Right ventricle myocardium inferior (tissue), 1 donor: Measurements from ENCODE around the gene MAML1. TPM values are rescaled to one million over a fixed set of nuclear protein-coding genes. Genes with fewer than 3 reads are reported as not detected.
"Not testable (repeated sequence)": the region's sequence is repeated elsewhere in the genome, so short reads cannot be mapped to it uniquely, and the experiment has no call there.

Experiments used
- ATAC-seq: fragments of 200-7000 bp; cut with Tn5 transposase; one replicate; pipeline ENCODE4 v1.9.1; 2020; ENCODE audit warnings: mild to moderate bottlenecking, moderate library complexity
- DNase-seq: peaks from one replicate; pipeline ENCODE4 v3.0.0; 2021; ENCODE audit errors: missing footprints
- intact Hi-C: fragments of 100-400 bp; cut with DNase I; formaldehyde crosslinking; loops from one replicate; pipeline ENCODE4 v1.11.0; 2022
- total RNA-seq: library from RNA; stranded (reverse); fragmentation: NEBNext Ultra II Directional; extraction: Animal tissue kit (Norgen Biotek cat#: 25700); gene quantifications from one replicate; pipeline ENCODE4 v1.2.1, GENCODE V29; 2021
- donor health status: DM: no; HTN: yes; CAD: no; lungs with severe emphysema.

Gene MAML1
- total RNA-seq, 1 donor from 2014 or later, result 11.1 TPM

DNA sequence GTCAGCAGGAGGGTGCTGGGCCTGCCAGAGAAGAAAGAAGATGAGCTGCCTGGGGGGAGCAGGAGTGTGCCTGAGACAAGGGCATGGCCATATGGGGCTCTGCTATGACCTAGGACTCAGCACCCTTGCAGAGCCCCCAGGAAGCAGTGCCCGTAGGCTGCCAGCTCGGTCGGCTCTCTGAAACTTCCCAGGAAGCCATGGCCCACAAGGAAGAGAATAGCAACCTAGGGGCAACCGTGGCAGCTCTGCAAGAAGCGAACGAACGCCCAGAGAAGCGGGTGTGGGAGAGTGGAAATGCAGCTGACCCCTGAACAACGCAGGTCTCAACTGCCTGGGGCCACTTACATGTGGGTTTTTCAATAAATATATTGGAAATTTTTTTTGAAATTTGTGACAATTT lies 50.5 kb downstream of the MAML1 start:
- intact Hi-C loops, result no loop called here
- DNase-seq (no peak), ATAC-seq (no peak)

DNA sequence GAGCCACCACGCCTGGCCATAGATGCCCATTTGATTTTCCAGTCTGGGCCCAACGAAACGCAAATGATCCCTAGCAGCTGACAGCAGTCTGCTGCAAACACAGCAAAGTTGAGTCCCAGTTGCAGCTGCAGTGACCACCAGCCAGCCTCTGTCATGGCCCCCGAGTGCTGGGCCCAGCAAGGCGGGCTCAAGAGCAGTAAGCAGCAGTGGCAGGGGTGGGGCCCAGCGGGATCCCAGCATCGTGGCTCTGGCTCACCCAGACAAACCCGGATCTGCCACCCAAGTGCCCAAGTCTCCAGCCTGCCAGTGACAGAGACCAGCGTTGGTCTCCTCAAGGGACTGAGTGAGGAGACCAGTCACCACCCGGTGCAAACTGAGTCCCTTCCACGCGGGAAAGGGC lies 54.2 kb downstream of the MAML1 start:
- DNase-seq (no peak), ATAC-seq (no peak)
- intact Hi-C loops, result no loop called here

DNA sequence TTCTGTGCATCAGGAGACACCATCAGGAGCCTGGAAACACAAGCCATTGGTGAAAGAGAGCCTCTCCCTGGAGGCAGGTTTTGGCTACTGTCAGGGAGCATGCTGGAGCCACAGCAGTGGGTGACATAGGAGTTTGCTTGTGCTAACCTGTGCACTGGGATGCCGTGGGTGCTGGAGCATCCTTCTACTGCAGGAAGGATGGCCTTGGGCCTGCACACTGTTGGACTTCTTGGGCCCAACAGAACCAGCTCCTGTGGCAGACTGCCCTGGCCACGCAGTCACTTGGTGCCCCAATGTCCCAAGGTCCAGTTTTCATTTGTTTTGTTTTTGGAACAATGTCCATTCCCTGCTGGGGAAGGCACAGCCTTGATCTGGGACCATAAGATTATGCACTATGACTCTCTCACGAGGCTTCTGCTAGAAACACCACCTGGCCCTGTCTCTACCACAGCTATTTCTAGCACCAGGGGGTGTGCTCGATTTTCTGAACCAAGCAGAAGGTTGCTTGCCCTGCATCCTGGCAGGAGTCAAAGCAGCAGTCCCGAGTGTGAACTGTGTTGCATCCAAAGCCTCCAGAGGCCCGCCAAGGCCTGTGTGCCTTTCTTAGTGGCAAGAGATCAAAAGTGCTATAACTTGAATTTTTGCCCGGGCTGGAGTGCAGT lies 55.7 kb downstream of the MAML1 start:
- intact Hi-C loops, result no loop called here
- DNase-seq (no peak), ATAC-seq (no peak)

DNA sequence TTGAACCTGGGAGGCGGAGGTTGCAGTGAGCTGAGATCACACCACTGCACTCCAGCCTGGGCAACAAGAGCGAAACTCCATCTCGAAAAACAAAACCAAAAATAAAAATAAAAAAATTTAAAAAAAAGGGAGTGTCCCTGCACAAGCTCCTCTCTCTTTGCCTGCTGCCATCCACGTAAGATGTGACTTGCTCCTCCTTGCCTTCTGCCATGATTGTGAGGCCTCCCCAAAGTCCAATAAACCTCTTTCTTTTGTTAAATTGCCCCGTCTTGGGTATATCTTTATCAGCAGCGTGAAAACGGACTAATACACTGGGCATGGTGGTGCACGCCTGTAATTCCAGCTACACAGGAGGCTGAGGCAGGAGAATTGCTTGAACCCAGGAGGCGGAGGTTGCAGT lies 56.7 kb downstream of the MAML1 start:
- DNase-seq, ATAC-seq, intact Hi-C loops: not testable (repeated sequence)

DNA sequence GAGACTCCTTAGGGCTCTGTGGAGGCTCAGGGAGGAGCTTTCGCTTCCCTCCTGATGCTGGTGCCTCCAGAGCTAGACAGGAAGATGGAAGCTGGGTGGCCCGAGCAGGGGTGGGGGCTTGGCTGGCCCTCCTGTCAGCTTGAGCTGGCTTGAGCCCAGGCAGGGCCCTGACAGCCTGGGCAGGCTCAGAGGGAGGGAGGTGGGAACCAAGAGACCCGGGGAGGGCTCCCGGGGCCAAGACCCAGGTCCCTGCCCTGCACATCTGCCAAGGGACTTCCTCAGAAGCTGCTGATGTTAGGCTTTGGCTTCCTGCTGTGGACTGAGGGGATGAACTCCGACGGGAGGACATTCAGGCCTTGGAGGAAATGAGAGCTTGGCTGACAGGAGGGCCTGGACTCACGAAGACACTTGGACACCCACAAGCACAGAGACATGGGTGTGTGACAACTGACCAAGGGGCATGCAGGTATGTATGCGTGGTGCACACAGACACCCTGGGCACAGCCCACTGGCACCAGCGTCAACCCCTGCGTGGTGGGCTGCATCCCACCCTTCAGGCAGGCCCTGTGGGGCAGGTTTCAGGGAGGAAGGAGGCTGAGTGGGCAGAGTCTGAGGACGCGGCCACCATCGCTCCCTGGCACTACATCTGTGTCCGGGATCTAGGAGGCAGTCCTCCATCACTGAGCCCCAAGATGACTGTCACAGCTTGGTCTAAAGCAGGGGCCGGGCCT lies 59.4 kb downstream of the MAML1 start:
- no peak for DNase-seq
- intact Hi-C loops, result no loop called here
- peak; percentile 4 for ATAC-seq

DNA sequence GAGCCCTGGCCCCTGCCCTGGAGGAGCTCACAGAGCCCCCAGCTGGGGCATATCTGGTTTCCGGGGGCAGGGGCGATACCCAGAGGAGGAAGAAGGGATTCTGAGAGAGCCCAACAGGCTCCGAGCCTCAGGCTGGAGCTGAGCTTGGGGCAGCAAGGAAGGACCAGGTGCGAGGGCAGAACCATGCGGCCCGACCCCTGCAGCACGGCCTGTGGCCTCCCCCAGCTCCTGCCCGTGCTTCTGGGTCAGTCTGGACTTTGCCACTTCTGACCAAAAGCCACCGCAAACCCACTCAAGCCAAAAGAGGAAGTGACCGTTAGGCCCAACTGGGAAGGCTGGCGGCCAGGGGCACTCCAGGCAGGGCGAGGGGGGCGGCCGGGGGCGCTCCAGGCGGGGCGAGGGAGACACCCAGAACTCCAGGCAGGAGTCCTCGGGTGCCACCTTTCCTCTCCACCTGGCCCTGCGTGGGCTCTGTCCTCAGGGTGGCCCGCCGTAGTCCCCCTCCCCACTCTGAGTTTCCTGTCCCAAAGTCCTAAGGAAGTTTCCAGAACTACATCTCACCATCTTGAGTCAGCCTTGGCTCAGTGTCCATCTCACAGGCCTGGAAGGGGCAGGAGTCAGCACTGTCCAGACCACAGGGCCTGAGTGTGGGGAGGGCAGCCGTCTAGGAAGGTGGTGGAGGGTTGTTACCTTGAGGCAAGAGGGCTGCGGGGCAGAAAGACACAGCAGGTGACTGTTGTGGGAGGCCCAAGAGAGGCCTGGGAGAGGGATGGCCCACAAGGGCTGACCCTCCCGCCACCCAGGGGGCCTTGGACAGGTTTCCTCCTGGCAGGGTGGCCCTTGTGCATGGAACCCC lies 60.2 kb downstream of the MAML1 start:
- DNase-seq (no peak), ATAC-seq (no peak)
- intact Hi-C loops, result no loop called here

DNA sequence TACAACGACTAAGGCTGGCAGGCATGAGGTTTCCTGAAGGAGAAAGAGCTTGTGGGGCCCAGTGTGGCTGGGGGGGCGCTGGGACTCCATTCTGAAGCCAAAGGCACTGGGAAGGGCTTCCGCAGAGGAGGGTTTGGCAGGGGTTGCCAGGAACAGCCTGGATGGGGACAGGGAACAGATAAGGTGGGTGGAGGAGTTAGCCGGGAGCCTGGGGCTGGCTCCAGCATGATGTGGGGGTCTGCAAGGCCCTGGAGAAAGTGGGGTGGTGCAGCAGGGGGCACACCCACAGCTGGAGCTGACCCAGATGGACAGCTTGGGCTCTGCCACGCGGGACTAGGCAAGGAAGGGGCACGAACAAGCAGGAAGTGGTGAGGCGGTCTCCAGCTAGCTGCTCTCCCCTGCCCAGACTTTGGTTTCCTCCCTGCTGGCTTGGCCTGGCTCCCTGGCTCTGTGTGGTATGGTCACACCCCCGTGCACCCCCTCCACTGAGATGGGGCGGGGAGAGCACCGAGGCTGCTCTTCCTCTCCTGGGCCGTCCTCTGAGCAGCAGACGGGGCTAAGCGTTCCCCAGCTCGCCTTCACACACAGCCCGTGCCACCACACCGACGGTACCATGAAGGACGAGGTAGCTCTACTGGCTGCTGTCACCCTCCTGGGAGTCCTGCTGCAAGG lies 61.0 kb downstream of the MAML1 start, which contains the start of gene LTC4S:
Gene LTC4S (plus strand): TSS at position 519 of the 672 bp plus-strand sequence. CDS start 95 bp downstream, at position 614.
- DNase-seq, result peak; percentile 93
- intact Hi-C loops, result no loop called here
- ATAC-seq, result peak; percentile 70

DNA sequence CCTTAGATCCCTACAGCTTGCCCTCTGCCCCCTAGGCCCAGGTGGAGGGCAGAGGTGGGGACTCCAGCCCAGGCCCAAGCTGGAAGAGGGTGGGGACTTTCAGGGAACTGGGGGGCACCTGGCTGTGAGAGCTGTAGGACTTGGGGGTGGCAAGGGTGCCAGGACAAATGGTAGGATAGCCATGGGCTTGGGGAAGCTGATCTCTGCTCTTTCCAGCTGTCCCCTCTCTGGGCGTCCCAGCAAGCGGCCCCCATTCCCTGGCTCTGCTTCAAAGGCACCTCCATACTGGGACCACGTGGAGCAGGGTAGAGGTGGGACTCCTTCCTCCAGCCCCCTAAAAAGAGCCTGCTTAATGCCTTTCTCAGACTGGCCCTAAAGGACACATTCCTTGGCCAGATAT lies 61.5 kb downstream of the MAML1 start:
- no peak for ATAC-seq
- intact Hi-C loops, result no loop called here
- DNase-seq, result no peak

DNA sequence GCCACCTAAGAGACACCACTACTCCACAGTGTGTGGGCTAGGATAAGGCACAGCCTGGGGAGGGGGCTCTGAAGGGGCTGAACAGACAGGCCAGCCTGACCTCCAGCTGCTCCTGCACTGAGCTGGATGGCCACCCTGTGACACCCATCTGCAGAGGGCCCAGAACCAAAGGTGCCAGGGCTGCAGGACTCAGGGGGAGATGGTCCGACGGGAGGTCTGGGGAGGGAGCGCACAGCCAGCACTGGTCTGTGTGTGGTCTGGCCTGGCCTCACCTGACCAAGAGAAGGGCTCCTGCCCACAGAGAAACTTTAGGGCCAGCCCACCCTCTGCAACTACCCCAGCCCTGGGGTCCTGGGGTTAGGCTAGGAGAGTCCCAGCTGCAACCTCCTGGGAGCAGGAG lies 62.0 kb downstream of the MAML1 start:
- DNase-seq, result no peak
- intact Hi-C loops, result no loop called here
- ATAC-seq, result no peak

DNA sequence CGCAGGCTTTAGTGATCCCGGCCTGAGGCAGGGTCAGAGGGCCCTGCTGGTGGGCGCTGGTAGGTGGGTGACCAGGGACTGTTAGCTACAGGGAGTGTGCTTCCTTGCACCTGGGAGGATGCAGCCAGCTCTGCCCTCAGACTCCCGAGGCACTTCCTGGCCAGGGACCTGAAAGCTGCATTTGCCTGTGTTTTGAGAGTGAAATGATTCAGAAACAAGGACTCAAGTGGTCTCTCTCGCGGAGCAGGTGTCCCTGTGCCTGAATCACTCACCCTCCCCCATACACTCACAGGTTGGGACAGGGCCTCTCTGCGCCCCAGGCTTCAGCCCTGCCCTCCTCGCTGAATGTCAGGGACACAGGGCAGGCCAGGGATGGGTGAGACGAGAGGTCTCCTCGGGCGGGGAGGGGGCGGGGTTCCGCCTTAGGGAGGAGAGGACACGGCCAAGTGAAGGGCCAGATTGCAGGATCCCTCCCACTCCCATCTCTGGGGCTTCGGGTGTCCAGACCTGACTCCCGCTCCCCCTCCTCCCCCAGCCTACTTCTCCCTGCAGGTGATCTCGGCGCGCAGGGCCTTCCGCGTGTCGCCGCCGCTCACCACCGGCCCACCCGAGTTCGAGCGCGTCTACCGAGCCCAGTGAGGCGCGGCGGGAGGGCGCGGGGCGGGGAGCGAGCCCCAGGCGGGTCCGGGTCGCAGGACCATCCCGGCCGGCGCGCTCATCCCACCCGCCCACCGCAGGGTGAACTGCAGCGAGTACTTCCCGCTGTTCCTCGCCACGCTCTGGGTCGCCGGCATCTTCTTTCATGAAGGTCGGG lies 62.6 kb downstream of the MAML1 start:
- ATAC-seq, result no peak
- DNase-seq, result no peak

DNA sequence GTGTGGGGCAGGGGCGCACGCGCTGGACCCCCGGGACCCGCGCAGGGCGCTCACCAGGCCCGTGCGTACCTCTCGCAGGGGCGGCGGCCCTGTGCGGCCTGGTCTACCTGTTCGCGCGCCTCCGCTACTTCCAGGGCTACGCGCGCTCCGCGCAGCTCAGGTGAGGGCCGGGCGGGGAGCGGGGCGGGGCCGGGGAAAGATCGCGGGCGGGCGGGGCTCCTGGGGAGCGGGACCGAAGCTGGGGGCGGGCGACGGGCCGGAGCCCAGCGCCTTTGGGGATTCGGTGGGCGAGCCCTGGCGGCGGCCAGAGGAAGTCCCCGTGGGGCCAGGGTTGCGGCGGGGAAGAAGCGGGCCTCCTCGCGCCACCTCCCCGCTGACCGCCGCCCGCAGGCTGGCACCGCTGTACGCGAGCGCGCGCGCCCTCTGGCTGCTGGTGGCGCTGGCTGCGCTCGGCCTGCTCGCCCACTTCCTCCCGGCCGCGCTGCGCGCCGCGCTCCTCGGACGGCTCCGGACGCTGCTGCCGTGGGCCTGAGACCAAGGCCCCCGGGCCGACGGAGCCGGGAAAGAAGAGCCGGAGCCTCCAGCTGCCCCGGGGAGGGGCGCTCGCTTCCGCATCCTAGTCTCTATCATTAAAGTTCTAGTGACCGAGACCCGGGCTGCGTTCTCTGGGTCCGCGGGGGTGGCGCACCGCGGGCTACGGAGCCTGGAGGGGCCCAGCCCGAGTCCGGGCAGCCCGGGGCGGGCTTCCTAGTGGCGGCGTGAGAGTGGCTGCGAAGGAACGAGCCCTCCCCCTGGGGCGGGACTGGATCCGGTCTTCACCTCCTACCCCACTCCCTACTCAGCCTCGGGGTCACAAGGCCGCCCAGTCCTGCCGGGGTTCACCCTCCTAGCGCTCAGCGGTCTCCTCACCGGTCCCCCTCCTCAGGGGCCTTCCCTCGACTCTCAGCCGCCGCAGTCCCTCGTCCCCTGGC lies 63.5 kb downstream of the MAML1 start:
- DNase-seq, result peak; percentile 93
- ATAC-seq, result peak; percentile 77
- intact Hi-C loops, result loop anchor here (2.0 kb wide), 1 partner anchor 33 kb away; no protein-coding TSS in a partner anchor

More for the DNA sequence above, 62.6 kb downstream of the MAML1 start:
- intact Hi-C loops, result no loop called here

DNA sequence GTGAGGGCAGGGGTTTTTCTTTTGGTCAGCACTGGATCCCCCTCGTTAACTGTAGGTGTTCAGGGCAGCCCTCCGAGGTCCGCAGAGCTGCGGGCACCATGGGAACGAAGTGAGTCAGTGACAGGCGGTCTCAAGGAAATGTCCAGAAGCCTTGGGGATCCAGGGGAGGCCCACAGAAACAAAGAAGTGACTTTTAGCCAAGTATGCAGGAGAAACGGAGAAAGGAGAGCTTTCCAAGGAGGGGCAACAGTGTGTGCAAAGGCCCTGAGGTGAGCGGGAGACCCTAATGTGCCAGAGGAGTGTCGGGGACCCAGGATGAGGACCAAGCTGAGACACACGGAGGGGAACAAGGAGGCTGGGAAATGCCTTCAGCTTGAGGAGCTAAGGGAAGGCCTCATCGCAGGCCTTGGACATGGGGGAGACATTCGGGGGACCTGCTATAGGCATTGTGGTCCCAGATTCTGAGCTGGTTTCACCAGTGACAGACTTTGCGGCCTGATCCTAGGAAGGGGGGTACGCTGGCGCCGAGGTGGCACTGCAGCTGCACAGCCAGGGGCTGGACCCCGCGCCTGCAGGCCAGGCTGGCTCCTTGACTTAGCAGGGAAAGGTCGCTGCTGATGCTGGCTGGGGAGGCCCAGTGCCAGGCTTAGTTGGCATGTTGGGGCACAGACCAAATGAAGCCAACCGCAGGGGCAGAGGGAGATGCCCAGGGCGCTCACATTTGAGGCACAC lies 64.4 kb downstream of the MAML1 start:
- DNase-seq, result no peak
- intact Hi-C loops, result loop anchor here (2.0 kb wide), 1 partner anchor 34 kb away; no protein-coding TSS in a partner anchor
- no peak for ATAC-seq

DNA sequence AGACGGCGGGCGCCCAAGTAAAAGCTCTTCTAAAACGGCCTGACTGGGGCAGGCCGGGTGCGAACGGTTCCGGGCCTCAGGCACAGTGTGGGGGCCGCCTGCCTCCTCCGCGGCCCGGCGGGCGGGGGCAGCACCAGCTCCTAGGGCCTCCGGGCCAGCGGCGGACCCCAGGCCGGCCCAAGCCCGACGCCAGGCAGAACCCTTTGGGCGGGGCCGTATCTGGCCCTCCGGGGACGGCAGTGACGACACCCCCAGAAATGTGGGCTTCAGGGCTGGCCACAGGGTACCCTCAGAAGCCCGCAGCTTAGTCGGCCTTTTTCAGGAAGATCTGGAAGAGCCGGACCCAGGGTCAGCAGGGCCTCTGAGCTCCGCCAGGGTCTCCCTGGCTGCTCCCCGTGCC lies 65.1 kb downstream of the MAML1 start:
- DNase-seq, result no peak
- intact Hi-C loops, result loop anchor here (2.0 kb wide), 1 partner anchor 35 kb away; no protein-coding TSS in a partner anchor
- ATAC-seq, result no peak

DNA sequence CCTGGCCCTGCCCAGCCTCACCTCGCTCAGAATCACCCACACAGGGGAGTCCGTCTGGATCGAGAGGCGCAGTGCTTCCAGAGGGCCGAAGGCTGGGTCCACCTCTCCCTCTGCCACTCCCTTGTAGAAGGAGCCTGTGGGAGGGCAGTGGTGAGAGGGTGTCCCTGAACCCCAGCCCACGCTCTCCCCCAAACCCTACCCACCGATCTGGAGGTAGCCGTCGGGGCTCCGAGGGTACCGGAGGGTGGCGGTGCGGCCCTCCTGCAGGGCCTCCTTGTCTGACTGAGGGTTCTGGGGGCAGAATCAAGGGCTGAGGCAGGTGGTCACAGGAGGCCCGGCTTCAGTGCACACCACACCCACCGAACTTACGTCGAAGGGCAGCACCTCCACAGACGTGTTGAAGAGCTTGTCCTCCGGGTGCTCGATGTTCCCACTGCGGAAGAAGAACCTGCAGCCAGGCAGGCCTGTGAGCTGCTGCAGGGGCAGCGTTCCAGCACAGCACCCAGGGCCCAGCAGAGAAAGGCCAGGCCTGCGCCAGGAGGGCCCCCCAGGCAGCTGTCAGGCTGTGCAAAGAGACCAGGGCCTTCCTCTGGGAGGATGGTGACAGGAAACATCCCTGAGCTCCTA lies 65.6 kb downstream of the MAML1 start:
- intact Hi-C loops, result no loop called here
- DNase-seq (no peak), ATAC-seq (no peak)

DNA sequence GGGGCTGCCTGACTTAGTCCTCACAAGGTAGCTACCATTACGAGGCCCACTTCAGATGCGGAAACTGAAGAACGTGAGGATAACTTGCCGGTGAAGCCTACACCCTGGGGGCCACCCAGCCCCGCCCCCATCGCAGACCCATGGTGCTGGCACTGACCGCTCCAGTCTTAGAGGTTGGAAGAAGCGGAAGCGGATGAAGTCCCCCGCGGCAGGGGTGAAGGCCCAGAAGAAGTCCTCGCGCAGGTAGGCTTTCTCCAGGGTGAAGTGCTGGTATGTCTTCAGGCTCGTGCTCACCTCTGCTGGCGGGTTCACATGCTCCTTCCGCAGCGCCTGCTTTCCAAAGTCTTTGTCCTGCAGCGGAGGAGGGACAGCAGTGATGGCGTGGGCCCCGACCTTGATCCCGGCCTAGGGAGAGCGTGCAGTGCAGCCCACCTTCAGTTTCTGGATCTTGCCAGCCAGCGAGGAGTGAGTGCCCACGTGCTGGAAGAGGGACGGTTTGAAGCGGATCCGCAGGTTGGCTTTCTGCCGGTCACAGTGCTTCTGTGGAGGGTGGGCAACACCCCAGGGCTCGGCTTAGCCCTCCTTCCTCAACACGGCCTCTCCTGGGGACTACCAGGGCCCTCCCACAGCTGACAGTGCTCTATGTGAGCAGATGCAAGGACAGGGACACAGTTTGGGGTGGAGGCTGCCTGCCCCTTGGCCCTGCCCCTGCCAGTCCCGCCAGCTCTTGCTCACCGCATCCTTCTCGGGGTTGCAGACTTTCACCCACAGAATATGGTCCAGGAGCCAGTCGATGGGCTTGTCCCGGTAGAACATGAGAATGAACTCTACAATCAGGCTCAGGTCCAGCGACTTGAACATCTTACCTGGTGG lies 66.4 kb downstream of the MAML1 start:
- ATAC-seq (no peak), DNase-seq (no peak)
- intact Hi-C loops, result loop anchor here (1.0 kb wide), 1 partner anchor 61 kb away; no protein-coding TSS in a partner anchor
